HEK293 (cell line): Measurements from ENCODE around the gene GREM2.

Experiments used
- CTCF ChIA-PET: fragments of 350-600 bp; formaldehyde crosslinking; extraction: SDS; loops from one replicate; lab custom pipeline; 2021; ENCODE audit warnings: antibody characterized with exemption; lab: Yijun Ruan, JAX
- POLR2A ChIA-PET: fragments of 300-600 bp; formaldehyde crosslinking; extraction: SDS; loops from one replicate; lab custom pipeline; 2020; ENCODE audit warnings: antibody characterized with exemption, inconsistent platforms; lab: Yijun Ruan, JAX
- H3K27ac ChIP-seq: fragments of 200-500 bp; sonication (Bioruptor generic); 2 replicates; pipeline ENCODE4 v1.5.1; 2014; ENCODE audit warnings: low read depth, low read length, control low read depth, inconsistent platforms; ENCODE audit errors: extremely low read depth
- H3K36me3 ChIP-seq, 2 experiments: fragments of 200-500 bp in 1 of 2; sonication (Bioruptor generic) in 1 of 2; 1 replicate in 1 of 2; 2 replicates in 1 of 2; pipeline ENCODE4 v1.5.1; 2014 to 2017; ENCODE audit warnings: inconsistent platforms in 2 of 2, low read length in 2 of 2; ENCODE audit not compliant: control insufficient read depth in 2 of 2, insufficient read depth in 1 of 2
- H3K4me1 ChIP-seq: fragments of 200-500 bp; sonication (Bioruptor generic); 2 replicates; pipeline ENCODE4 v1.5.1; 2014; ENCODE audit warnings: mild to moderate bottlenecking, low read length, inconsistent platforms; ENCODE audit not compliant: control insufficient read depth, insufficient read depth
- H3K4me3 ChIP-seq: 2 replicates; pipeline ENCODE4 v1.5.1; 2011; ENCODE audit warnings: low read depth, mild to moderate bottlenecking, control low read depth, low read length, moderate library complexity
- H3K9me3 ChIP-seq: fragments of 200-500 bp; sonication (Bioruptor generic); 2 replicates; pipeline ENCODE4 v1.5.1; 2014; ENCODE audit warnings: low read depth, low read length, inconsistent platforms; ENCODE audit not compliant: control insufficient read depth, insufficient read depth
- EGR2 ChIP-seq: fragments of 450-650 bp; formaldehyde crosslinking; IDR thresholded peaks from 2 replicates; pipeline ENCODE4 v1.5.1; 2016; ENCODE audit warnings: low read depth, missing biosample characterization, missing genetic modification characterization
- GLI4 ChIP-seq: fragments of 450-650 bp; formaldehyde crosslinking; IDR thresholded peaks from 2 replicates; pipeline ENCODE4 v1.5.1; 2016; ENCODE audit warnings: missing biosample characterization, missing genetic modification characterization
- GLIS1 ChIP-seq: fragments of 450-650 bp; formaldehyde crosslinking; IDR thresholded peaks from 2 replicates; pipeline ENCODE4 v1.5.1; 2016; ENCODE audit warnings: missing biosample characterization, missing genetic modification characterization
- SP7 ChIP-seq: fragments of 450-650 bp; formaldehyde crosslinking; IDR thresholded peaks from 2 replicates; pipeline ENCODE4 v1.5.1; 2016; ENCODE audit warnings: missing biosample characterization, missing genetic modification characterization
- YY1 ChIP-seq: fragments of 450-650 bp; formaldehyde crosslinking; IDR thresholded peaks from 2 replicates; pipeline ENCODE4 v1.5.1; 2018; ENCODE audit warnings: missing biosample characterization, missing genetic modification characterization
- ZBTB1 ChIP-seq: fragments of 450-650 bp; formaldehyde crosslinking; IDR thresholded peaks from 2 replicates; pipeline ENCODE4 v1.5.1; 2016; ENCODE audit warnings: missing biosample characterization, missing genetic modification characterization
- ZNF169 ChIP-seq: fragments of 450-650 bp; formaldehyde crosslinking; IDR thresholded peaks from 2 replicates; pipeline ENCODE4 v1.5.1; 2016; ENCODE audit warnings: missing biosample characterization, missing genetic modification characterization
- ZNF174 ChIP-seq: fragments of 450-650 bp; formaldehyde crosslinking; IDR thresholded peaks from 2 replicates; pipeline ENCODE4 v1.5.0; 2017; ENCODE audit warnings: missing biosample characterization, mild to moderate bottlenecking, missing genetic modification characterization
- ZNF214 ChIP-seq: fragments of 450-650 bp; formaldehyde crosslinking; IDR thresholded peaks from 2 replicates; pipeline ENCODE4 v1.5.1; 2017; ENCODE audit warnings: missing biosample characterization, mild to moderate bottlenecking, missing genetic modification characterization, borderline replicate concordance
- ZNF221 ChIP-seq: fragments of 450-650 bp; formaldehyde crosslinking; IDR thresholded peaks from 2 replicates; pipeline ENCODE4 v1.5.1; 2017; ENCODE audit warnings: missing biosample characterization, missing genetic modification characterization, borderline replicate concordance
- ZNF239 ChIP-seq: fragments of 450-650 bp; formaldehyde crosslinking; IDR thresholded peaks from 2 replicates; pipeline ENCODE4 v1.5.1; 2016; ENCODE audit warnings: missing biosample characterization, missing genetic modification characterization
- ZNF341 ChIP-seq: fragments of 450-650 bp; formaldehyde crosslinking; IDR thresholded peaks from 2 replicates; pipeline ENCODE4; 2016; ENCODE audit warnings: low read depth, missing biosample characterization, missing genetic modification characterization
- ZNF366 ChIP-seq: fragments of 450-650 bp; formaldehyde crosslinking; conservative IDR thresholded peaks from 2 replicates; pipeline ENCODE4 v1.5.1; 2016; ENCODE audit warnings: missing biosample characterization, missing genetic modification characterization
- ZNF426 ChIP-seq: fragments of 450-650 bp; formaldehyde crosslinking; IDR thresholded peaks from 2 replicates; pipeline ENCODE4 v1.5.1; 2017; ENCODE audit warnings: missing biosample characterization, missing genetic modification characterization, mild to moderate bottlenecking, inconsistent platforms, moderate library complexity
- ZNF473 ChIP-seq: fragments of 450-650 bp; formaldehyde crosslinking; IDR thresholded peaks from 2 replicates; pipeline ENCODE4 v1.5.1; 2017; ENCODE audit warnings: missing biosample characterization, missing genetic modification characterization
- ZNF48 ChIP-seq: fragments of 450-650 bp; formaldehyde crosslinking; IDR thresholded peaks from 2 replicates; pipeline ENCODE4 v1.5.1; 2016; ENCODE audit warnings: missing biosample characterization, missing genetic modification characterization
- ZNF664 ChIP-seq: fragments of 450-650 bp; formaldehyde crosslinking; IDR thresholded peaks from 2 replicates; pipeline ENCODE4 v1.5.1; 2016; ENCODE audit warnings: missing biosample characterization, missing genetic modification characterization
- TF ChIP-seq, protein P1 (sequence below): fragments of 450-650 bp; formaldehyde crosslinking; IDR thresholded peaks from 2 replicates; pipeline ENCODE4 v1.5.1; 2017; ENCODE audit warnings: missing biosample characterization, missing genetic modification characterization
- TF ChIP-seq, protein P2 (sequence below): fragments of 450-650 bp; IDR thresholded peaks from 2 replicates; pipeline ENCODE4 v1.5.1; 2018; ENCODE audit warnings: missing biosample characterization, mild to moderate bottlenecking, missing genetic modification characterization
- TF ChIP-seq, protein P3 (sequence below): fragments of 450-650 bp; formaldehyde crosslinking; IDR thresholded peaks from 2 replicates; pipeline ENCODE4 v1.5.1; 2017; ENCODE audit warnings: missing biosample characterization, missing genetic modification characterization
- TF ChIP-seq, protein P4 (sequence below): fragments of 450-650 bp; formaldehyde crosslinking; IDR thresholded peaks from 2 replicates; pipeline ENCODE4 v1.5.1; 2016; ENCODE audit warnings: missing biosample characterization, missing genetic modification characterization, low read depth
- TF ChIP-seq, protein P5 (sequence below): fragments of 450-650 bp; formaldehyde crosslinking; IDR thresholded peaks from 2 replicates; pipeline ENCODE4 v1.5.1; 2016; ENCODE audit warnings: missing biosample characterization, missing genetic modification characterization, low read depth

GREM2 gene

DNA sequence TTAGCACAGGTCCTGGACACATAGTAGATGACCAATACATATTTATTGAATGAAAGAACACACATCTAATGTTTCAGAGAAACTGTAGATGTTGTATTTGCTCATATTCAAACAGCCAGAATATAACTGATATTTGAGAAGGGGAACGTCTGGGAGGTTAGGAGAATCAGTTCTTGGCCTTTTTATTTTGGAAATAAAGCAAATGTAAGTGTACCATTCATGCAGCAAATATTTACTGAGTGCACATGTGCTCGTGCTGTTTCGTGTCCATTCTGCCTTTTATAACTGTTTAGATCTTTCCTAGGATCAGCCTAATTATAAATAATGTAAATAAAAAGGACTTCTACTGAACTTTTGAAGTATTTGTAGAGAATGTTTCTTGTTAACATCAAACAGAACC, 103.8 kb downstream of the GREM2 start:
- TF ChIP-seq, protein P1, sequence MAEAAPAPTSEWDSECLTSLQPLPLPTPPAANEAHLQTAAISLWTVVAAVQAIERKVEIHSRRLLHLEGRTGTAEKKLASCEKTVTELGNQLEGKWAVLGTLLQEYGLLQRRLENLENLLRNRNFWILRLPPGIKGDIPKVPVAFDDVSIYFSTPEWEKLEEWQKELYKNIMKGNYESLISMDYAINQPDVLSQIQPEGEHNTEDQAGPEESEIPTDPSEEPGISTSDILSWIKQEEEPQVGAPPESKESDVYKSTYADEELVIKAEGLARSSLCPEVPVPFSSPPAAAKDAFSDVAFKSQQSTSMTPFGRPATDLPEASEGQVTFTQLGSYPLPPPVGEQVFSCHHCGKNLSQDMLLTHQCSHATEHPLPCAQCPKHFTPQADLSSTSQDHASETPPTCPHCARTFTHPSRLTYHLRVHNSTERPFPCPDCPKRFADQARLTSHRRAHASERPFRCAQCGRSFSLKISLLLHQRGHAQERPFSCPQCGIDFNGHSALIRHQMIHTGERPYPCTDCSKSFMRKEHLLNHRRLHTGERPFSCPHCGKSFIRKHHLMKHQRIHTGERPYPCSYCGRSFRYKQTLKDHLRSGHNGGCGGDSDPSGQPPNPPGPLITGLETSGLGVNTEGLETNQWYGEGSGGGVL = no peak
- no peak for TF ChIP-seq ZNF366 (tag by site-specific recombination)
- no peak for TF ChIP-seq ZNF341 (tag by site-specific recombination)
- TF ChIP-seq, protein P2, sequence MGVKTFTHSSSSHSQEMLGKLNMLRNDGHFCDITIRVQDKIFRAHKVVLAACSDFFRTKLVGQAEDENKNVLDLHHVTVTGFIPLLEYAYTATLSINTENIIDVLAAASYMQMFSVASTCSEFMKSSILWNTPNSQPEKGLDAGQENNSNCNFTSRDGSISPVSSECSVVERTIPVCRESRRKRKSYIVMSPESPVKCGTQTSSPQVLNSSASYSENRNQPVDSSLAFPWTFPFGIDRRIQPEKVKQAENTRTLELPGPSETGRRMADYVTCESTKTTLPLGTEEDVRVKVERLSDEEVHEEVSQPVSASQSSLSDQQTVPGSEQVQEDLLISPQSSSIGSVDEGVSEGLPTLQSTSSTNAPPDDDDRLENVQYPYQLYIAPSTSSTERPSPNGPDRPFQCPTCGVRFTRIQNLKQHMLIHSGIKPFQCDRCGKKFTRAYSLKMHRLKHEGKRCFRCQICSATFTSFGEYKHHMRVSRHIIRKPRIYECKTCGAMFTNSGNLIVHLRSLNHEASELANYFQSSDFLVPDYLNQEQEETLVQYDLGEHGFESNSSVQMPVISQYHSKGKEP (tag by site-specific recombination) = no peak
- no peak for TF ChIP-seq ZNF473 (tag by site-specific recombination)
- TF ChIP-seq, protein P3, sequence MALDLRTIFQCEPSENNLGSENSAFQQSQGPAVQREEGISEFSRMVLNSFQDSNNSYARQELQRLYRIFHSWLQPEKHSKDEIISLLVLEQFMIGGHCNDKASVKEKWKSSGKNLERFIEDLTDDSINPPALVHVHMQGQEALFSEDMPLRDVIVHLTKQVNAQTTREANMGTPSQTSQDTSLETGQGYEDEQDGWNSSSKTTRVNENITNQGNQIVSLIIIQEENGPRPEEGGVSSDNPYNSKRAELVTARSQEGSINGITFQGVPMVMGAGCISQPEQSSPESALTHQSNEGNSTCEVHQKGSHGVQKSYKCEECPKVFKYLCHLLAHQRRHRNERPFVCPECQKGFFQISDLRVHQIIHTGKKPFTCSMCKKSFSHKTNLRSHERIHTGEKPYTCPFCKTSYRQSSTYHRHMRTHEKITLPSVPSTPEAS (tag by site-specific recombination) = no peak
- no peak for TF ChIP-seq SP7 (tag by site-specific recombination)
- TF ChIP-seq ZNF426 (tag by site-specific recombination) = no peak
- no peak for TF ChIP-seq ZNF169
- no peak for TF ChIP-seq EGR2 (tag by site-specific recombination)
- TF ChIP-seq ZNF48 = no peak
- TF ChIP-seq YY1 (tag by site-specific recombination) = no peak
- TF ChIP-seq GLI4 (tag by site-specific recombination) = no peak
- no peak for TF ChIP-seq ZNF239
- no peak for TF ChIP-seq ZNF174 (tag by site-specific recombination)
- TF ChIP-seq GLIS1 (tag by site-specific recombination) = no peak
- no peak for TF ChIP-seq ZNF221 (tag by site-specific recombination)
- TF ChIP-seq, protein P4, sequence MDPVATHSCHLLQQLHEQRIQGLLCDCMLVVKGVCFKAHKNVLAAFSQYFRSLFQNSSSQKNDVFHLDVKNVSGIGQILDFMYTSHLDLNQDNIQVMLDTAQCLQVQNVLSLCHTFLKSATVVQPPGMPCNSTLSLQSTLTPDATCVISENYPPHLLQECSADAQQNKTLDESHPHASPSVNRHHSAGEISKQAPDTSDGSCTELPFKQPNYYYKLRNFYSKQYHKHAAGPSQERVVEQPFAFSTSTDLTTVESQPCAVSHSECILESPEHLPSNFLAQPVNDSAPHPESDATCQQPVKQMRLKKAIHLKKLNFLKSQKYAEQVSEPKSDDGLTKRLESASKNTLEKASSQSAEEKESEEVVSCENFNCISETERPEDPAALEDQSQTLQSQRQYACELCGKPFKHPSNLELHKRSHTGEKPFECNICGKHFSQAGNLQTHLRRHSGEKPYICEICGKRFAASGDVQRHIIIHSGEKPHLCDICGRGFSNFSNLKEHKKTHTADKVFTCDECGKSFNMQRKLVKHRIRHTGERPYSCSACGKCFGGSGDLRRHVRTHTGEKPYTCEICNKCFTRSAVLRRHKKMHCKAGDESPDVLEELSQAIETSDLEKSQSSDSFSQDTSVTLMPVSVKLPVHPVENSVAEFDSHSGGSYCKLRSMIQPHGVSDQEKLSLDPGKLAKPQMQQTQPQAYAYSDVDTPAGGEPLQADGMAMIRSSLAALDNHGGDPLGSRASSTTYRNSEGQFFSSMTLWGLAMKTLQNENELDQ (tag by site-specific recombination) = no peak
- Histone ChIP-seq H3K36me3 (no peaks in the 10 kb centered on the region), H3K27ac (no peak overlapping the region), H3K4me3 (no peak overlapping the region), H3K9me3 (no peaks in the 10 kb centered on the region), H3K4me1 (no peaks in the 10 kb centered on the region)
- ChIA-PET CTCF (no interaction called here), POLR2A (no interaction called here)

DNA sequence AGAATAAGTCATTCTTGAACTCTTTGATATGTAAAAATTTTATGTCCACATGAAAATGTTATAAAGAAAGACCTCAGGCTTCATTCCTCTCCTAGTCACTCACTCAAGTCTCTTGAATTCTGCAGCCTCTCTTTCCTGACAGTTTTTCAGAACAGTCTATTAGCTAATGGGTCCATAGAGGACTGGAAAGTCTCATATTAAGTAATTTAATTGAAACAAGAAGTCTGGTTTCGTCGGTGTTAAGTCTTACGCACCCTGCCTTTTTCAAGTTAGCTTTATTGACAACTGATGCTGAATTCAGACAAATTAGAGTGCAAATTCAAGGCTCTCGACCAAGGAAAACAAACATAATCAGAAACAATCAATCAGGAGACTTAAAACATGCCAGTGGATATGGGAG, 105.8 kb downstream of the GREM2 start:
- POLR2A ChIA-PET = interaction anchor here (0.5 kb wide), 1 partner anchor 391 kb away, joined by 3 read pairs; no protein-coding TSS in a partner anchor

More for the DNA sequence above, 105.8 kb downstream of the GREM2 start:
- CTCF ChIA-PET = no interaction called here
- H3K9me3 ChIP-seq = no peaks in the 10 kb centered on the region
- H3K36me3 ChIP-seq = no peaks in the 10 kb centered on the region
- H3K27ac ChIP-seq = no peak overlapping the region
- no peak overlapping the region for H3K4me3 ChIP-seq
- TF ChIP-seq ZNF664 (tag by site-specific recombination) = no peak
- TF ChIP-seq, protein P5, sequence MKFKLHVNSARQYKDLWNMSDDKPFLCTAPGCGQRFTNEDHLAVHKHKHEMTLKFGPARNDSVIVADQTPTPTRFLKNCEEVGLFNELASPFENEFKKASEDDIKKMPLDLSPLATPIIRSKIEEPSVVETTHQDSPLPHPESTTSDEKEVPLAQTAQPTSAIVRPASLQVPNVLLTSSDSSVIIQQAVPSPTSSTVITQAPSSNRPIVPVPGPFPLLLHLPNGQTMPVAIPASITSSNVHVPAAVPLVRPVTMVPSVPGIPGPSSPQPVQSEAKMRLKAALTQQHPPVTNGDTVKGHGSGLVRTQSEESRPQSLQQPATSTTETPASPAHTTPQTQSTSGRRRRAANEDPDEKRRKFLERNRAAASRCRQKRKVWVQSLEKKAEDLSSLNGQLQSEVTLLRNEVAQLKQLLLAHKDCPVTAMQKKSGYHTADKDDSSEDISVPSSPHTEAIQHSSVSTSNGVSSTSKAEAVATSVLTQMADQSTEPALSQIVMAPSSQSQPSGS (tag by site-specific recombination) = no peak
- no peak for TF ChIP-seq ZBTB1 (tag by site-specific recombination)
- no peak for TF ChIP-seq ZNF214 (tag by site-specific recombination)
- TF ChIP-seq, all 188 proteins: peak for 0
- no peaks in the 10 kb centered on the region for H3K4me1 ChIP-seq
